AG09309 (cell line): Measurements from ENCODE around the gene FCMR.

Experiments
- DNase-seq: peaks from one replicate; pipeline ENCODE4 v3.0.0-alpha.2; 2010; ENCODE audit warnings: low read depth
- H3K4me3 ChIP-seq: 2 replicates; pipeline ENCODE4 v1.5.1; 2011; ENCODE audit warnings: mild to moderate bottlenecking, low read depth, low read length, moderate library complexity; ENCODE audit not compliant: control insufficient read depth
- CTCF ChIP-seq: IDR thresholded peaks from 2 replicates; pipeline ENCODE4 v1.5.1; 2011; ENCODE audit warnings: mild to moderate bottlenecking, low read depth, low read length, inconsistent platforms; ENCODE audit not compliant: insufficient read depth, control insufficient read depth; ENCODE audit errors: missing control alignments

Gene FCMR

GRCh38 chr1:206944703-206945102 is 23.0 kb upstream of the FCMR start:
- no peak overlapping the region for H3K4me3 ChIP-seq
- DNase-seq = no peak
- no peak for TF ChIP-seq CTCF

- no peak for DNase-seq
- no peak overlapping the region for H3K4me3 ChIP-seq
- TF ChIP-seq CTCF = no peak
Measured at GRCh38 chr1:206941766-206942418, 20.2 kb upstream of the FCMR start.

- DNase-seq = no peak
- H3K4me3 ChIP-seq = no peak overlapping the region
- no peak for TF ChIP-seq CTCF
Measured at GRCh38 chr1:206940588-206940936, 18.8 kb upstream of the FCMR start.

- H3K4me3 ChIP-seq = no peak overlapping the region
- TF ChIP-seq CTCF = no peak
- DNase-seq = no peak
Measured at GRCh38 chr1:206939841-206940587, 18.3 kb upstream of the FCMR start.

GRCh38 chr1:206939131-206939530 is 17.4 kb upstream of the FCMR start:
- H3K4me3 ChIP-seq = no peak overlapping the region
- no peak for DNase-seq

GRCh38 chr1:206937425-206937824 is 15.7 kb upstream of the FCMR start:
- no peak for TF ChIP-seq CTCF
- DNase-seq = no peak
- H3K4me3 ChIP-seq = no peak overlapping the region

More at GRCh38 chr1:206939131-206939530, 17.4 kb upstream of the FCMR start:
- no peak for TF ChIP-seq CTCF
